Measurements from ENCODE around the gene KIAA1191. TPM values are rescaled to one million over a fixed set of nuclear protein-coding genes. Genes with fewer than 3 reads are reported as not detected.

KIAA1191 gene
- total RNA-seq, 2 donors from 2014 or later, result 135 to 172 TPM

DNA sequence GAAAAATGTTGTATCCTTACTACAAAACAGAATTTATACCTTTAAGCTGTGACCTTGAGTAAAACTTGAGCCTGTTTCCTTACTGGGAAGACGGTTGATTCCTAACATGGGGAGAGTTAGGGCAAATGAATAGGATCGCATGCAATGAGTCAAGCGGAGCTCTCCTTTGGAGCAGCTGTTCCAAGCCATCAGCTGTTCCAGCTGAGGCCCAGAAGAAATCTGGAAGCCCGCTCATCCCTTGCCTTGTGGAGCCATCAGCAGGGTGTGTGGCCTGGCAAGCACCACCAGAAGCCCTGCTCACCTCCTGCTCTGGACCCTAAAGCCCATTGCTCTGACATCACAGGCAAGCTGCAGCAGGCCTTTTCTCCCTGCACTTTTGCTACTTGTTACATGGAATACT lies 8.0 kb downstream of the KIAA1191 start:
- Histone ChIP-seq H3K27ac (ENCODE audit: low read depth, low read length) (no peak overlapping the region), H3K9ac (ENCODE audit: extremely low read depth, low read length, poor library complexity, severe bottlenecking) (no peak overlapping the region), H3K27me3 (ENCODE audit: control insufficient read depth, insufficient read depth, low read length, poor library complexity, severe bottlenecking) (no peaks in the 10 kb centered on the region), H3K4me3 (ENCODE audit: low read length) (no peak overlapping the region), H3K4me1 (ENCODE audit: control insufficient read depth, insufficient read depth, low read length) (no peaks in the 10 kb centered on the region), H3K9me3 (ENCODE audit: control insufficient read depth, low read length) (no peaks in the 10 kb centered on the region), H3K36me3 (ENCODE audit: control insufficient read depth, insufficient read depth, low read length) (peaks cover 97% of the 10 kb centered on the region)
- Mint-ChIP-seq H3K27me3 (ENCODE audit: insufficient read depth) (no peaks in the 10 kb centered on the region), H3K36me3 (ENCODE audit: low read depth) (peaks cover 94% of the 10 kb centered on the region), H3K27ac (no peak overlapping the region), H3K4me1 (peaks cover 10% of the 10 kb centered on the region), H3K9me3 (no peaks in the 10 kb centered on the region), H3K4me3 (no peak overlapping the region)
- DNase-seq, result no peak
- TF ChIP-seq CTCF (conservative IDR thresholded peaks at IDR 0.05), result no peak
- 95 to 96% methylated on average over 4 of the region's 4 CpGs for WGBS, 2 experiments (ENCODE audit: insufficient coverage in 1 of 2, insufficient read length in 1 of 2)

- H3K4me1 Mint-ChIP-seq, result peaks cover 10% of the 10 kb centered on the region
- no peak overlapping the region for H3K27ac Mint-ChIP-seq
- Histone ChIP-seq H3K9ac (ENCODE audit: extremely low read depth, low read length, poor library complexity, severe bottlenecking) (no peak overlapping the region), H3K4me1 (ENCODE audit: control insufficient read depth, insufficient read depth, low read length) (no peaks in the 10 kb centered on the region), H3K36me3 (ENCODE audit: control insufficient read depth, insufficient read depth, low read length) (peaks cover 97% of the 10 kb centered on the region), H3K27ac (ENCODE audit: low read depth, low read length) (no peak overlapping the region), H3K9me3 (ENCODE audit: control insufficient read depth, low read length) (no peaks in the 10 kb centered on the region), H3K4me3 (ENCODE audit: low read length) (no peak overlapping the region), H3K27me3 (ENCODE audit: control insufficient read depth, insufficient read depth, low read length, poor library complexity, severe bottlenecking) (no peaks in the 10 kb centered on the region)
- 92 to 95% methylated on average over 5 of the region's 5 CpGs for WGBS, 2 experiments (ENCODE audit: insufficient coverage in 1 of 2, insufficient read length in 1 of 2)
- DNase-seq, result no peak
- H3K4me3 Mint-ChIP-seq, result no peak overlapping the region
- no peak for TF ChIP-seq CTCF (conservative IDR thresholded peaks at IDR 0.05)
- peaks cover 93% of the 10 kb centered on the region for H3K36me3 Mint-ChIP-seq (ENCODE audit: low read depth)
- no peaks in the 10 kb centered on the region for H3K27me3 Mint-ChIP-seq (ENCODE audit: insufficient read depth)
- no peaks in the 10 kb centered on the region for H3K9me3 Mint-ChIP-seq
These were observed 9.3 kb downstream of the KIAA1191 start for GRCh38 chr5:176352116-176352878.

- H3K9me3 Mint-ChIP-seq, result no peaks in the 10 kb centered on the region
- H3K4me3 Mint-ChIP-seq, result no peak overlapping the region
- Histone ChIP-seq H3K27me3 (ENCODE audit: control insufficient read depth, insufficient read depth, low read length, poor library complexity, severe bottlenecking) (no peaks in the 10 kb centered on the region), H3K27ac (ENCODE audit: low read depth, low read length) (no peak overlapping the region), H3K9me3 (ENCODE audit: control insufficient read depth, low read length) (no peaks in the 10 kb centered on the region), H3K36me3 (ENCODE audit: control insufficient read depth, insufficient read depth, low read length) (peaks cover 99% of the 10 kb centered on the region), H3K4me3 (ENCODE audit: low read length) (no peak overlapping the region), H3K9ac (ENCODE audit: extremely low read depth, low read length, poor library complexity, severe bottlenecking) (no peak overlapping the region), H3K4me1 (ENCODE audit: control insufficient read depth, insufficient read depth, low read length) (no peaks in the 10 kb centered on the region)
- TF ChIP-seq CTCF (conservative IDR thresholded peaks at IDR 0.05), result no peak
- peak overlapping the region; percentile 2 for H3K27ac Mint-ChIP-seq
- H3K27me3 Mint-ChIP-seq (ENCODE audit: insufficient read depth), result no peaks in the 10 kb centered on the region
- H3K4me1 Mint-ChIP-seq, result peaks cover 3% of the 10 kb centered on the region
- DNase-seq, result no peak
- 93 to 95% methylated on average over 4 to 8 of the region's 8 CpGs for WGBS, 2 experiments (ENCODE audit: insufficient coverage in 1 of 2, insufficient read length in 1 of 2)
- peaks cover 88% of the 10 kb centered on the region for H3K36me3 Mint-ChIP-seq (ENCODE audit: low read depth)
These were observed 11.1 kb downstream of the KIAA1191 start for GRCh38 chr5:176350416-176350815.

Data from endodermal cell (in vitro differentiated cells).